ENCODE results near the gene SLCO4A1. TPM values are rescaled to one million over a fixed set of nuclear protein-coding genes. Genes with fewer than 3 reads are reported as not detected.

The SLCO4A1 gene
- total and polyA plus RNA-seq, 2 of the 4 experiments (the other 2 are of a cell fraction), result 0.72 to 1.1 TPM

GRCh38 chr20:62637521-62638054 is 4.7 kb upstream of the SLCO4A1 start:
- Histone ChIP-seq H4K20me1 (ENCODE audit: insufficient read depth, low read length) (no peaks in the 10 kb centered on the region), H2BK20ac (ENCODE audit: low read depth, low read length) (no peak overlapping the region), H2AK9ac (replicated peaks; ENCODE audit: low read depth, low read length, poor library complexity) (no peak overlapping the region), H3K36me3 (ENCODE audit: control insufficient read depth, insufficient read depth, low read length) (no peaks in the 10 kb centered on the region), H4K91ac (ENCODE audit: insufficient read depth, low read depth, low read length) (no peak overlapping the region), H3K27ac (ENCODE audit: insufficient read depth, low read length) (no peak overlapping the region), H3K4me2 (ENCODE audit: low read depth, low read length) (no peak overlapping the region), H3K4ac (ENCODE audit: low read depth, low read length) (no peak overlapping the region), H3K14ac (replicated peaks; ENCODE audit: low read depth, low read length) (no peak overlapping the region), H3K18ac (ENCODE audit: low read depth, low read length) (no peak overlapping the region), H3K56ac (ENCODE audit: extremely low read depth, insufficient read depth, low read length) (no peak overlapping the region), H3K23ac (ENCODE audit: low read depth, low read length) (no peak overlapping the region), H2BK120ac (ENCODE audit: low read depth, low read length) (no peak overlapping the region), H2AK5ac (ENCODE audit: low read depth, low read length) (no peak overlapping the region), H2BK15ac (ENCODE audit: low read depth, low read length) (no peak overlapping the region), H3K9ac (ENCODE audit: low read depth, low read length) (no peak overlapping the region), H3K4me3 (ENCODE audit: insufficient read depth, low read depth, low read length) (no peak overlapping the region), H2BK5ac (ENCODE audit: low read depth, low read length, poor library complexity, severe bottlenecking) (no peak overlapping the region), H4K5ac (ENCODE audit: low read depth, low read length) (no peak overlapping the region), H4K8ac (ENCODE audit: low read depth in 2 of 2, low read length in 2 of 2) (no peak overlapping the region), H3K9me1 (ENCODE audit: insufficient read depth, low read length) (no peaks in the 10 kb centered on the region), H3K79me1 (ENCODE audit: low read depth in 1 of 2, low read length in 2 of 2) (no peaks in the 10 kb centered on the region), H2AFZ (replicated peaks; ENCODE audit: low read length, poor library complexity) (no peak overlapping the region), H3K27me3 (ENCODE audit: control insufficient read depth, insufficient read depth, low read length) (peaks cover 85% of the 10 kb centered on the region), H3K9me3 (ENCODE audit: control insufficient read depth, insufficient read depth, low read length) (no peaks in the 10 kb centered on the region), H3K4me1 (ENCODE audit: control insufficient read depth, insufficient read depth, low read length) (no peaks in the 10 kb centered on the region; the same call in 1 of the 2 replicates)
- POLR2A ChIA-PET (ENCODE audit: unreplicated experiment), result no interaction called here
- CTCF ChIA-PET, result no interaction called here
- dilution Hi-C loops (cut with HindIII; ENCODE audit: low sequenced_read_pairs, unreplicated experiment), result no loop called here
- ATAC-seq (ENCODE audit: low read depth) (no peak), DNase-seq (no peak)
- TF ChIP-seq CHD1 (IDR thresholded peaks at IDR 0.05; ENCODE audit: low read depth, low read length) (no peak), FOS (IDR thresholded peaks at IDR 0.05; ENCODE audit: low read depth, low read length) (no peak), BHLHE40 (IDR thresholded peaks at IDR 0.05; ENCODE audit: low read depth, low read length) (no peak), RAD21 (IDR thresholded peaks at IDR 0.05; ENCODE audit: low read length) (no peak)
- WGBS, 2 experiments (ENCODE audit: extremely low coverage in 2 of 2, insufficient read length in 1 of 2), result no CpG with 5 or more reads among the region's 11 CpGs
- intact Hi-C loops (cut with micrococcal nuclease), result no loop called here
- BruUV-seq (replicated peaks), result no TSS peak
- in situ Hi-C loops (cut with MboI; ENCODE audit: low sequenced_read_pairs), result no loop called here

All from IMR-90 (cell line).